GM13976 (cell line): Measurements from ENCODE around the gene YEATS4.

Experiments used
- DNase-seq: peaks from one replicate; pipeline ENCODE4 v3.0.0; 2012; ENCODE audit warnings: low spot score
- CTCF ChIP-seq: IDR thresholded peaks from 2 replicates; pipeline ENCODE4 v1.5.1; 2012; ENCODE audit warnings: borderline replicate concordance, mild to moderate bottlenecking; ENCODE audit not compliant: insufficient read depth; ENCODE audit errors: extremely low read depth, missing control alignments, control extremely low read depth
- in situ Hi-C: fragments of 300-500 bp; cut with MboI; formaldehyde crosslinking; loops from one replicate; pipeline ENCODE4 v1.12.0; 2022; ENCODE audit warnings: low sequenced_read_pairs, mixed read lengths, inconsistent platforms; ENCODE audit not compliant: unreplicated experiment

YEATS4 gene

GRCh38 chr12:69386921-69387320 is 27.4 kb downstream of the YEATS4 start:
- TF ChIP-seq CTCF, result no peak
- no peak for DNase-seq
- in situ Hi-C loops, result loop anchor here (25.0 kb wide), 1 partner anchor 175 kb away; no protein-coding TSS in a partner anchor

- no peak for TF ChIP-seq CTCF
- in situ Hi-C loops, result loop anchor here (25.0 kb wide), 1 partner anchor 174 kb away; no protein-coding TSS in a partner anchor
- peak; percentile 16 for DNase-seq
Measured at GRCh38 chr12:69388371-69388770, 28.8 kb downstream of the YEATS4 start.

DNA sequence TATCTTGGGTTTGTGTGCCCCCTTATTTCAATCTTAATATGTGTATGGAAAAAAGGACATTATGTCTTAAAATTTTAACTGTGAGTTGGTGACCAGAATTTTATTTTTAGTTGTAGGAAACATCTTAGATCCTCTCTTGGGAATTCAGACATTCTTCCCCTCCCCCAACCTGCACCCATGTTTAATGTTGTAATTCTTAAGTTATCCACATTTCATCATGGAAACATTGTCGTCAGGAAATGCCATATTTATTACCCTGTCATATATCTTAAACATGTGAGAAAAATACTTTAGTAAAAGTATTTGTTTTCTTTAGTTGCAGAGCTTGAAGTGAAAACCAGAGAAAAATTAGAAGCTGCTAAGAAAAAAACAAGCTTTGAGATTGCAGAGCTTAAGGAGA is 30.3 kb downstream of the YEATS4 start:
- DNase-seq, result no peak
- in situ Hi-C loops, result loop anchor here (25.0 kb wide), 1 partner anchor 172 kb away; no protein-coding TSS in a partner anchor
- no peak for TF ChIP-seq CTCF

DNA sequence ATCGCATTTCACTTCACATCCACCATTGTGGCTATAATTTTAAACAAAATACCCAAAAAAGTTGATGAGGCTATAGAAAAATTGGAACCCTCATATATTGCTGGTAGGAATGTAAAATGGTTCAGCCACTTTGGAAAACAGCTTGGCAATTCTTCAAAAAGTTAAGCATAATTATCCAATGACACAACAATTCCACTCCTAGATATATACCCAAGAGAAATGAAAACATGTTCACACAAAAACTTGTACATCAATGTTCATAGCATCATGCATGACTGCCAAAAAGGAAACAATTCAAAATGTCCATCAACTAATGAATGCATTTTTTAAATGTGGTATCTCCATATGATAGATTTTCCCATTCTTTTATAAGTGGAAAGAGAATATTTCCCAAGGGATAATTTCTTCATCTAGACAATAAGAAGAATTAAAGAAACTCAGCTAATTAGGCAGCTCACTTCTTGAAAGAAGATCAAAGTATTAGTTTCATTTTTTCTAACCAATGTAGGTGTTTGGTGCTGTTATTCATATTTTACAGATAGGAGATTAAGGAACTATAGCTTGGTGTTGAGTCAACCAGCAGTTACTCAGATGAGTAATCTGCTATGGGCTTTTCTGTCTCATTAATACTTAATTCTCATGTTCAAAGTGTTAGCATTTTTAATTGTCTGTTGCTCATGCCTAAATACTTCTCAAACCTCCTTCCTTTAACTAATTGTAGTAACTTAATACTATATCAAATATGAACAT is 32.8 kb downstream of the YEATS4 start:
- TF ChIP-seq CTCF, result no peak
- in situ Hi-C loops, result loop anchor here (25.0 kb wide), 1 partner anchor 170 kb away; no protein-coding TSS in a partner anchor
- DNase-seq, result peak; percentile 27

GRCh38 chr12:69396041-69396440 is 36.5 kb downstream of the YEATS4 start:
- TF ChIP-seq CTCF, result no peak
- in situ Hi-C loops, result loop anchor here (25.0 kb wide), 1 partner anchor 166 kb away; no protein-coding TSS in a partner anchor
- DNase-seq, result no peak

- in situ Hi-C loops, result loop anchor here (25.0 kb wide), 1 partner anchor 165 kb away; no protein-coding TSS in a partner anchor
- no peak for DNase-seq
- TF ChIP-seq CTCF, result no peak
Measured at GRCh38 chr12:69396963-69397362, 37.4 kb downstream of the YEATS4 start.
